ENCODE measurements around the gene DQX1.
"Not testable (repeated sequence)": the region's sequence is repeated elsewhere in the genome, so short reads cannot be mapped to it uniquely, and the experiment has no call there.

The DQX1 gene

DNA sequence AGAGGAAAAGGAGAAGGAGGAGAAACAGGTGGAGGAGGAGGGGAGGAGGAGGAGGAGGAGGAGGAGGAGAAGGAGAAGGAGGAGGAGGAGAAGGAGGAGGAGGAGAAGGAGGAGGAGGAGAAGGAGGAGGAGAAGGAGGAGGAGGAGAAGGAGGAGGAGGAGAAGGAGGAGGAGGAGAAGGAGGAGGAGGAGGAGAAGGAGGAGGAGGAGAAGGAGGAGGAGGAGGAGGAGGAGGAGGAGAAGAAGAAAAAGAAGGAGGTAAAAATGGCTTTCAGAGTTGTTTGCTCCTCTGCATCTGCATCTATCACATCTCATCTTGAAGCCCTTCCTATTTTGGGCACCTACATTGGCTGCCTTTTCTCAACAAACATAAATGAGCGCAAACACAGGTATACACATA, 35.0 kb upstream of the DQX1 start:
- H3K9ac ChIP-seq (ENCODE audit: low read length); H3K27ac ChIP-seq (ENCODE audit: low read depth, low read length); H3K36me3 ChIP-seq (ENCODE audit: control insufficient read depth, insufficient read depth, low read length); H3K4me3 ChIP-seq (ENCODE audit: low read length); H3K4me1 ChIP-seq (ENCODE audit: control insufficient read depth, insufficient read depth, low read length); H3K27me3 ChIP-seq (ENCODE audit: control insufficient read depth, insufficient read depth, low read length): not testable (repeated sequence)

DNA sequence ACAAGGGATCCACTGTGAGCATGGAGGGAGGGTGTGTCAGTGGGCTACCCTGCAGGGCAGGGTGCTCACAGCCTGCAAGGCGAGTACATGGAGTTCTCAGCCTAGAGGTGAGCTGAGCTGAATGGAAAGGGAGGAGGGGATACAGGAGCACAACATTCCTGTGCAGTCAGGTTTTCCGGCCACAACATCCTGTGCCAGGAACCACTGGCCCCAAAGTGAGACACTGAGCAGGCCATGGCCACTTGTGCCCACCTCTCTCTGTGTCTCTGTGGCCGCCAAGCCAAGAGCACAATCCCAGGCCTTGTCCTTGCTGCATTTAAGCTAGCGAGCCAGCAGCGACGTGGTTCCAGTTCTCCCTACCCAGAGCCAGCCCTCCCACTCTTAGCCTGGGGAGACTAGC, 34.6 kb upstream of the DQX1 start:
- Histone ChIP-seq H3K9ac (ENCODE audit: low read length) (no peak overlapping the region), H3K27ac (ENCODE audit: low read depth, low read length) (no peak overlapping the region), H3K27me3 (ENCODE audit: control insufficient read depth, insufficient read depth, low read length) (no peaks in the 10 kb centered on the region), H3K36me3 (ENCODE audit: control insufficient read depth, insufficient read depth, low read length) (no peaks in the 10 kb centered on the region), H3K4me3 (ENCODE audit: low read length) (no peak overlapping the region), H3K4me1 (ENCODE audit: control insufficient read depth, insufficient read depth, low read length) (no peaks in the 10 kb centered on the region)

DNA sequence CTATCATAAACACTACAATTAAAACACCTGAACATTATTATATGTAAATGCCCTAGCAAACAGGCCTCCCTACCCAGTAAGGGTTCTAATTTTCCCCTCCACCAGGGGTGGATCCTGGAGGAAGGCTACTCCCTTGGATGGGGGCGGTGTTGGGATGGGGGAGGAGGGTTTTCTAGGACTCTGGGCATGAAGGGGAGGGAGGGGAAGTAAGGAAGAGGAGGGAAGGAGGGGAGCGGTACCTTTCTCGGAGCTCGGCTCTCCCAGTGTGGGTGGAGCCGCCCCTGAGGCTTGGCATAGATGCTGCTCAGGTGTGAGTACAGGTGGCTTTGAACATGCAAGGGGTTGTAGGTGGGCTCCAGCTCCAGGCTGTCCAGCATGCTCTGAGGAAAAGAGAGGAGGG, 33.9 kb upstream of the DQX1 start:
- H3K27ac ChIP-seq (ENCODE audit: low read depth, low read length), result no peak overlapping the region
- no peaks in the 10 kb centered on the region for H3K27me3 ChIP-seq (ENCODE audit: control insufficient read depth, insufficient read depth, low read length)
- H3K36me3 ChIP-seq (ENCODE audit: control insufficient read depth, insufficient read depth, low read length), result no peaks in the 10 kb centered on the region
- no peak overlapping the region for H3K9ac ChIP-seq (ENCODE audit: low read length)
- no peak overlapping the region for H3K4me3 ChIP-seq (ENCODE audit: low read length)
- no peaks in the 10 kb centered on the region for H3K4me1 ChIP-seq (ENCODE audit: control insufficient read depth, insufficient read depth, low read length)

DNA sequence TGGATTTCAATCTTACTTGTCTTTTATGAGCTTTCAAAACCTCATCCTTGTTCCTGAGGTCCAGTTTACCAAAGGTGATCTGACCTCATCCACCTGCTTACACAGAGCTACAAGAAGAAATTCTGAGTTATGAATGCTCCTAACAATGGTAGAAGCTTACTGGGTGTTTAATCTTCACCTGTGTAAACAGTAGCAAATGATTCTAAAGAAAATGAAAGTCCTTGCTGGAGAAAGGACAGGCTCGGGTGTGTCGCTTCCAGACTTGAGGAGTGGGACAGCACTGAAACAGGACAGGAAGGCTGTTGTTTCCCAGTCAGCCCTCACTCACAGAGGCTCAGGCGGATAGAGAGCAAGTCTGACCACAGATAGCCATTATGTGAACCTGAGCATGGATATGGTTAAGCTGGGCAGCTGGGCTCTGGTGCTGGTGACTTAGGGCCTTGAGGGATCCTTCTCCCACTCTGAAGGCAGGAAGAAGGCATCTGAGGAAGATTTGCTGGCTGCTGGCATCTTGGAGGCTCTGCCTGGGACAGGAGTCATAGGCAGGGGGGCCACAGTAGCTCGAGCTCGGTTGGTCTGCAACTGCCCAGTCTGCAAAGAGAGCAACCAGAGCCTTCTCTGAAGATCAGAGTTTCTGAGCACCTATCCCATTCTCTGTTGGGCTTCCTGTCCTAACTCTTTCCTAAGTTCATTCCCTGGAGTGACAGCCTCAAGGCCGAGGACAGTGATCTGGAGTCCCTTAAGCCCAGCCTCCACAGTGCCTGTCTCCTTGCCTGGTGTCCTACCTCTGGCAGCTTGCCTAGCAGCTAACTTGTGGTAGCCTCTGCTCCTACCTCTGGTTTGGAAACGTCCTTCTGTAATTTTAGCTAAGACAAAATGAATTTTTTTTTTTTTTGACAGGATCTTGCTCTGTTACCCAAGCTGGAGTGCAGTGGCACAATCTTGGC, 32.5 kb upstream of the DQX1 start:
- H3K9ac ChIP-seq (ENCODE audit: low read length), result no peak overlapping the region
- no peaks in the 10 kb centered on the region for H3K36me3 ChIP-seq (ENCODE audit: control insufficient read depth, insufficient read depth, low read length)
- H3K27me3 ChIP-seq (ENCODE audit: control insufficient read depth, insufficient read depth, low read length), result no peaks in the 10 kb centered on the region
- H3K4me1 ChIP-seq (ENCODE audit: control insufficient read depth, insufficient read depth, low read length), result no peaks in the 10 kb centered on the region
- no peak overlapping the region for H3K27ac ChIP-seq (ENCODE audit: low read depth, low read length)
- H3K4me3 ChIP-seq (ENCODE audit: low read length), result no peak overlapping the region

DNA sequence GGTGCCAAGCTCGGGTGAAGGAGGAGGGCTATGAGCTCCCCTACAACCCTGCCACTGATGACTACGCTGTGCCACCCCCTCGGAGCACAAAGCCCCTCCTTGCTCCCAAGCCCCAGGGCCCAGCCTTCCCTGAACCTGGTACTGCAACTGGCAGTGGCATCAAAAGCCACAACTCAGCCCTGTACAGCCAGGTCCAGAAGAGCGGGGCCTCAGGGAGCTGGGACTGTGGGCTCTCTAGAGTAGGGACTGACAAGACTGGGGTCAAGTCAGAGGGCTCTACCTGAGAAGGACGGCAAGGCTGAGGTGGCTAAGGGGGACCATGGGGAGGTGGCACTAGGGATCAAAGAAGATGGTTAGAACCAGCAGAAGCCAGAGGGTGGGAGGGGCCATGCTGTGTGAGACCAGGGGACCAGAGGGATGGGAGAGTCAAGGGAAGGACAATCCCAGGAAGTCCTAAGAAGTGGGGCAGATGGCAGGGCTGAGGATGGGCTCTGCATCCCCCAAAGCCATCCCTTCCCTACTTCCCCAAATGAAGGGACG, 30.9 kb upstream of the DQX1 start:
- H3K9ac ChIP-seq (ENCODE audit: low read length), result no peak overlapping the region
- no peaks in the 10 kb centered on the region for H3K36me3 ChIP-seq (ENCODE audit: control insufficient read depth, insufficient read depth, low read length)
- H3K4me3 ChIP-seq (ENCODE audit: low read length), result no peak overlapping the region
- no peaks in the 10 kb centered on the region for H3K4me1 ChIP-seq (ENCODE audit: control insufficient read depth, insufficient read depth, low read length)
- no peaks in the 10 kb centered on the region for H3K27me3 ChIP-seq (ENCODE audit: control insufficient read depth, insufficient read depth, low read length)
- no peak overlapping the region for H3K27ac ChIP-seq (ENCODE audit: low read depth, low read length)

DNA sequence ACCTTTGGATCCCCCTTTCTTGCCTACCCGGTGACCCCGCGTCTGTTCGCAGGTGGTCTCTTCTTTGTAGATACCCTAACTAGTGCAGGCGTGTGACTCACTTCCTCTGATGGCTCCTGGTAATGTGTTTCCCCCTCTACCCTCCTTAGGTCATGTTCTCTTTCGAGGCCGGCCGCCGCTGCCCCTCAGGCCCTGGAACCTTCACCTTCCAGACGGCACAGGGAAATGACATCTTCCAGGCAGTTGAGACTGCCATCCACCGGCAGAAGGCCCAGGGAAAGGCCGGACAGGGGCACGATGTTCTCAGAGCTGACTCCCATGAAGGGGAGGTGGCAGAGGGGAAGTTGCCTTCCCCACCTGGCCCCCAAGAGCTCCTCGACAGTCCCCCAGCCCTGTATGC, 30.1 kb upstream of the DQX1 start:
- H3K27ac ChIP-seq (ENCODE audit: low read depth, low read length), result no peak overlapping the region
- no peaks in the 10 kb centered on the region for H3K36me3 ChIP-seq (ENCODE audit: control insufficient read depth, insufficient read depth, low read length)
- no peak overlapping the region for H3K9ac ChIP-seq (ENCODE audit: low read length)
- no peaks in the 10 kb centered on the region for H3K4me1 ChIP-seq (ENCODE audit: control insufficient read depth, insufficient read depth, low read length)
- no peaks in the 10 kb centered on the region for H3K27me3 ChIP-seq (ENCODE audit: control insufficient read depth, insufficient read depth, low read length)
- peak overlapping the region; percentile 97 for H3K4me3 ChIP-seq (ENCODE audit: low read length)

DNA sequence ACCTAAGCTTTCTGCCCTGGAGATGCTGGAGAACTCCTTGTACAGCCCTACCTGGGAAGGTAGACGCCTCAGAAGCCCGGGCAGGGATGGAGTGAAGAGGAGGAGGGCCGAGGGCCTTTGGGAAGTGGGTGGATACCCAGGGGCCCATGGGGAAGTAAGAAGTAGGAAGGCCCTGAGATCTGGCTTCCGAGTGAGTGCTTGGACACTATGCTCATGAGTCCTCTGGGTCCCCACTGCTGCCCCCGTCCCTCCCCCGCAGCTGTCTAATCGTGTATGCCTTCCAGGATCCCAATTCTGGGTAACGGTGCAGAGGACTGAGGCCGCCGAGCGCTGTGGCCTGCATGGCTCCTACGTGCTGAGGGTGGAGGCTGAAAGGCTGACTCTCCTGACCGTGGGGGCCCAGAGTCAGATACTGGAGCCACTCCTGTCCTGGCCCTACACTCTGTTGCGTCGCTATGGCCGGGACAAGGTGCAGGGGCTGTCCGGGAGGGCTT, 29.6 kb upstream of the DQX1 start:
- peak overlapping the region; percentile 97 for H3K4me3 ChIP-seq (ENCODE audit: low read length)
- H3K27me3 ChIP-seq (ENCODE audit: control insufficient read depth, insufficient read depth, low read length), result no peaks in the 10 kb centered on the region
- no peaks in the 10 kb centered on the region for H3K4me1 ChIP-seq (ENCODE audit: control insufficient read depth, insufficient read depth, low read length)
- peak overlapping the region; percentile 80 for H3K9ac ChIP-seq (ENCODE audit: low read length)
- H3K36me3 ChIP-seq (ENCODE audit: control insufficient read depth, insufficient read depth, low read length), result no peaks in the 10 kb centered on the region
- peak overlapping the region; percentile 57 for H3K27ac ChIP-seq (ENCODE audit: low read depth, low read length)

DNA sequence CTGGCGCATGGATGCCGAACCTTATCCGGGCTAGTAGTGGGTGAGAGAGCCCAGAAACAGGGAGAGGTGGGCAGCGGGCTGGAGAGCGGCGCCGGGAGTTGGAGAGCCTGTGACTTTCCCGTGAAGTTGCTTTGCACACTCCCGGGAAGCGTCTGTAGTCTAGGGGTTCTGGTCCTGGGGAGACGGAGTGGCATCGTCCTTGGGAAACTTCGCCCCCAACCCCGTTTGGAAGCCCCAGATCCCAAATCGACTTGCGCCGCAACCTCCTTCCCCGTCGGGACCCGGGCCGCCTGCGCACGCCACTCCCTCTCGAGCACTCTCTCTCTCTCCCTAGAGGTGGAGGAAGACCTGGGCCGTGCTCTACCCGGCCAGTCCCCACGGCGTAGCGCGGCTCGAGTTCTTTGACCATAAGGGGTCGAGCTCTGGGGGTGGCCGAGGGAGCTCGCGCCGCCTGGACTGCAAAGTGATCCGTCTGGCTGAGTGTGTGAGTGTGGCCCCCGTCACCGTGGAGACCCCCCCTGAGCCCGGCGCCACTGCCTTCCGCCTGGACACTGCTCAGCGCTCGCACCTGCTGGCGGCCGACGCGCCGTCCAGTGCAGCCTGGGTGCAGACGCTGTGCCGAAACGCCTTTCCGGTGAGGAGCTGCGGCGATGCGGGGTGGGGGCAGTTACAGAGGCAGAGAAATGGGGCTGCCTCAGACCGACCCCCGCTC, 28.9 kb upstream of the DQX1 start:
- Histone ChIP-seq H3K4me3 (ENCODE audit: low read length) (peak overlapping the region; percentile 97), H3K9ac (ENCODE audit: low read length) (peak overlapping the region; percentile 80), H3K36me3 (ENCODE audit: control insufficient read depth, insufficient read depth, low read length) (no peaks in the 10 kb centered on the region), H3K27me3 (ENCODE audit: control insufficient read depth, insufficient read depth, low read length) (no peaks in the 10 kb centered on the region), H3K27ac (ENCODE audit: low read depth, low read length) (peak overlapping the region; percentile 57), H3K4me1 (ENCODE audit: control insufficient read depth, insufficient read depth, low read length) (no peaks in the 10 kb centered on the region)

DNA sequence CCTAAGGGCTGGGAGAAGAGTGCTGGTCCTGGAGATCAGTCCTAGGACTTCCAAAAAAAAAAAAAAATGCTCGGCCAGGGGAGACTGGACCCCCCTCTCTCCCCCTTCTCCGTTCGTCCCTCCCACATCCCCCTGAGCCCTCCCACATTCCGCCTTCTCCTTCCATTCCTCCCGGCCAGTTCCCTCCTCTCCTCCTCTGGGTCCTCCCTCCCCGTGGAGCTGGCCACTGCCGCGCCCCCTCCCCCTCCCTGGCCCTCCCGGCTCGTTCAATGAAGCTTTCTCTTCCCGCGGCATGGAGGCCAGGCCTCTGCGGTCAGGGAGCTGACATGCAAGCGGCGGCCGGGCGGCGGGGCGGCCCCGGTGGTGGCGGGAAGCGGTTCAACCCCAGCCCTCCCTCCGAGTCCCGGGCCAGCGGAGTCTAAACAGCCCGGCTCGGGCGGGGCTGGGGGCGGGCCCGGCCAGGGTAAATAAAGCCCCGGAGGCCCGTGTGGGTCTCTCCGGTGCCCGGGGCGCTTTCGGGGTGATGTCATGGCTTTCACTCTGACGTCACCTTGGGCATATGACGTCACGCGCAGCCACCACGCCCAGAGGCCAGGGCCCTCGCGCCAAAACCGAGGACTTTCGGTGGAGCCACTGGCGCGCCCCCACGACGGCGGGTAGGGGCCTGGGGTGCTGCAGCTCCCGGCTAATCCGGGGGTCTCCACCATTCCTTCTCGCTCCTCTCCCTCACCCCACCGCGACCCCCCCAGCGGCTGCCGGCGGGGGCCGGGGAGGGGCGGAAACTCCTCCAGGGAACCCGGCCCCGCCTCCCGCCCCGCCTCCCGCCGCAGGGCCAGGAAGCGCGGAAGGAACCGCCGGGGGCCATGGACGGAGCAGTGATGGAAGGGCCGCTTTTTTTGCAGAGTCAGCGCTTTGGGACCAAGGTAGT, 28.1 kb upstream of the DQX1 start, which contains the start of the genes DOK1 and LOXL3:
DOK1 (plus strand) TSS at position 829 of the 928 bp plus-strand sequence; CDS start at position 864, 35 bp downstream.
LOXL3 (minus strand) TSS at position 51 of the 928 bp plus-strand sequence. CDS start 1,308 bp downstream, outside the sequence.
- Histone ChIP-seq H3K4me3 (ENCODE audit: low read length) (peak within 1 kb of the TSS; percentile 97), H3K4me1 (ENCODE audit: control insufficient read depth, insufficient read depth, low read length) (no peaks in the 10 kb centered on the region), H3K27me3 (ENCODE audit: control insufficient read depth, insufficient read depth, low read length) (no peaks in the 10 kb centered on the region), H3K36me3 (ENCODE audit: control insufficient read depth, insufficient read depth, low read length) (no peaks in the 10 kb centered on the region), H3K9ac (ENCODE audit: low read length) (peak within 1 kb of the TSS; percentile 80), H3K27ac (ENCODE audit: low read depth, low read length) (peak within 1 kb of the TSS; percentile 84)

DNA sequence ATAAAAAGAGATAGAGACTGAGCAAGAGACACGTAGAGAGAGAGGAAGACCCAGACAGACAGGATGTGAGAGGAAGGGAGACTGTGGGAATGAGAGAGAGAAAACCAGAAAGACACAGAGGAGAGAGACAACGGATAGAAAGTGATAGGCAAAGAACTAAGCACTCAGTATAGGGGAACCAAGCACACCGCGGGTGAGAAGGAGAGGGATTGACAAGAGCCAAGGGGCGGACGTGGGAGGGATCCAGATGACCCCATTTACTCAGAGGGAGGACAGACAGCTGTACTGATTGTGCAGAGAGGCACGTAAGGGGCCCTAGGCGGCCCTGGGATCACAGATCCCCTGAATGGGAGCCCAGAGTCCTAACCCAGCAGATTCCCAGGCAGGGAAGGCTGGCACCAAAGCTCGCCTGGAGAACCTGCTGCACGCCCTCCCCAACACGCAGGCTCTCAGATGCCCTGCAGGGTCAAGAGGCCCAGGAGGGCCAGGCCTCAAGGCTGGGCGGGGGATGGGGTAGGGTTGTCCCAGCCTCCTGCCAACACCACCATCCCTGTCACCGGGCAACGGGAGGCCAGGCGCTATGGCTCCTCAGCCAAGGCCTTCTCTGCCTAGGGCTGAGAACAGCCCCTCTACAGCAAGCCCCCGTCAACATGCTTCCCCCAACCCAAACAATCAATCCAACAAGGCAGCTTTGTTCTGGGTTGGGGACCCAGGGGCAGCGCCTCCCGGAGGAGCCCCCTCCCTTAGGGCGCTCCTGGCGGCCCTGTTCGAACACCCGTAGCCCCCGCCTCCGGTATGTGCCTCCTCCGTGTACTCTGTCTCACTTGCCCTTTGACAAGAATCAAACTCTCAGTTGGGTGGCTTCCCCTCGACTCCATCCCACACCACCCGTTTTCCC, 27.1 kb upstream of the DQX1 start:
- Histone ChIP-seq H3K27ac (ENCODE audit: low read depth, low read length) (peak overlapping the region; percentile 72), H3K4me1 (ENCODE audit: control insufficient read depth, insufficient read depth, low read length) (peaks cover 2% of the 10 kb centered on the region), H3K4me3 (ENCODE audit: low read length) (peak overlapping the region; percentile 97), H3K27me3 (ENCODE audit: control insufficient read depth, insufficient read depth, low read length) (no peaks in the 10 kb centered on the region), H3K36me3 (ENCODE audit: control insufficient read depth, insufficient read depth, low read length) (no peaks in the 10 kb centered on the region), H3K9ac (ENCODE audit: low read length) (no peak overlapping the region)

Measured in rectal smooth muscle tissue (tissue), 1 donor.